ENCODE measurements around the gene TFDP1.
"Not testable (repeated sequence)": the region's sequence is repeated elsewhere in the genome, so short reads cannot be mapped to it uniquely, and the experiment has no call there.

TFDP1 gene

GRCh38 chr13:113579686-113580085 lies 4.9 kb upstream of the TFDP1 start:
- peaks cover 6% of the 10 kb centered on the region for H3K9me3 Mint-ChIP-seq (ENCODE audit: low read depth)
- no peak overlapping the region for H3K4me3 Mint-ChIP-seq
- peaks cover 2% of the 10 kb centered on the region for H3K4me1 Mint-ChIP-seq (ENCODE audit: low read depth)
- H3K27me3 Mint-ChIP-seq, result peaks cover 2% of the 10 kb centered on the region
- H3K27ac Mint-ChIP-seq, result no peak overlapping the region
- peaks cover 3% of the 10 kb centered on the region for H3K36me3 Mint-ChIP-seq

GRCh38 chr13:113581871-113582270 lies 2.7 kb upstream of the TFDP1 start:
- peaks cover 8% of the 10 kb centered on the region for H3K36me3 Mint-ChIP-seq
- no peak overlapping the region for H3K4me3 Mint-ChIP-seq
- peaks cover 16% of the 10 kb centered on the region for H3K4me1 Mint-ChIP-seq (ENCODE audit: low read depth)
- peaks cover 1% of the 10 kb centered on the region for H3K9me3 Mint-ChIP-seq (ENCODE audit: low read depth)
- no peaks in the 10 kb centered on the region for H3K27me3 Mint-ChIP-seq
- H3K27ac Mint-ChIP-seq, result no peak overlapping the region

GRCh38 chr13:113582841-113583631 lies 1.5 kb upstream of the TFDP1 start:
- H3K4me3 Mint-ChIP-seq, result peak overlapping the region; percentile 65
- no peaks in the 10 kb centered on the region for H3K9me3 Mint-ChIP-seq (ENCODE audit: low read depth)
- peaks cover 10% of the 10 kb centered on the region for H3K36me3 Mint-ChIP-seq
- peaks cover 24% of the 10 kb centered on the region for H3K4me1 Mint-ChIP-seq (ENCODE audit: low read depth)
- no peak overlapping the region for H3K27ac Mint-ChIP-seq
- no peaks in the 10 kb centered on the region for H3K27me3 Mint-ChIP-seq

- Mint-ChIP-seq H3K4me3 (peak overlapping the region; percentile 95), H3K27ac (peak overlapping the region; percentile 94), H3K9me3 (ENCODE audit: low read depth) (no peaks in the 10 kb centered on the region), H3K4me1 (ENCODE audit: low read depth) (peaks cover 36% of the 10 kb centered on the region), H3K27me3 (no peaks in the 10 kb centered on the region), H3K36me3 (peaks cover 19% of the 10 kb centered on the region)
These were observed 518 bp downstream of the TFDP1 start for GRCh38 chr13:113584870-113585671.

- H3K36me3 Mint-ChIP-seq, result peaks cover 19% of the 10 kb centered on the region
- H3K4me1 Mint-ChIP-seq (ENCODE audit: low read depth), result peaks cover 38% of the 10 kb centered on the region
- peak overlapping the region; percentile 95 for H3K4me3 Mint-ChIP-seq
- H3K9me3 Mint-ChIP-seq (ENCODE audit: low read depth), result no peaks in the 10 kb centered on the region
- peak overlapping the region; percentile 94 for H3K27ac Mint-ChIP-seq
- no peaks in the 10 kb centered on the region for H3K27me3 Mint-ChIP-seq
These were observed 1.3 kb downstream of the TFDP1 start for GRCh38 chr13:113585896-113586295.

GRCh38 chr13:113586661-113587479 lies 2.3 kb downstream of the TFDP1 start:
- peaks cover 21% of the 10 kb centered on the region for H3K36me3 Mint-ChIP-seq
- H3K27me3 Mint-ChIP-seq, result no peaks in the 10 kb centered on the region
- no peaks in the 10 kb centered on the region for H3K9me3 Mint-ChIP-seq (ENCODE audit: low read depth)
- H3K4me1 Mint-ChIP-seq (ENCODE audit: low read depth), result peaks cover 40% of the 10 kb centered on the region
- H3K4me3 Mint-ChIP-seq, result peak overlapping the region; percentile 95
- peak overlapping the region; percentile 54 for H3K27ac Mint-ChIP-seq

- Mint-ChIP-seq H3K4me3 (peak overlapping the region; percentile 60), H3K4me1 (ENCODE audit: low read depth) (peaks cover 40% of the 10 kb centered on the region), H3K36me3 (peaks cover 21% of the 10 kb centered on the region), H3K9me3 (ENCODE audit: low read depth) (no peaks in the 10 kb centered on the region), H3K27me3 (no peaks in the 10 kb centered on the region), H3K27ac (peak overlapping the region; percentile 34)
These were observed 4.0 kb downstream of the TFDP1 start for GRCh38 chr13:113588394-113589111.

- no peak overlapping the region for H3K4me3 Mint-ChIP-seq
- H3K36me3 Mint-ChIP-seq, result peaks cover 21% of the 10 kb centered on the region
- no peaks in the 10 kb centered on the region for H3K9me3 Mint-ChIP-seq (ENCODE audit: low read depth)
- no peak overlapping the region for H3K27ac Mint-ChIP-seq
- H3K27me3 Mint-ChIP-seq, result no peaks in the 10 kb centered on the region
- peaks cover 38% of the 10 kb centered on the region for H3K4me1 Mint-ChIP-seq (ENCODE audit: low read depth)
These were observed 4.9 kb downstream of the TFDP1 start for GRCh38 chr13:113589251-113589960.

- peaks cover 38% of the 10 kb centered on the region for H3K4me1 Mint-ChIP-seq (ENCODE audit: low read depth)
- H3K27me3 Mint-ChIP-seq, result no peaks in the 10 kb centered on the region
- no peaks in the 10 kb centered on the region for H3K9me3 Mint-ChIP-seq (ENCODE audit: low read depth)
- H3K27ac Mint-ChIP-seq, result no peak overlapping the region
- H3K4me3 Mint-ChIP-seq, result no peak overlapping the region
- H3K36me3 Mint-ChIP-seq, result peaks cover 23% of the 10 kb centered on the region
These were observed 5.4 kb downstream of the TFDP1 start for GRCh38 chr13:113589961-113590339.

GRCh38 chr13:113591750-113592149 lies 7.2 kb downstream of the TFDP1 start:
- no peak overlapping the region for H3K4me3 Mint-ChIP-seq
- no peaks in the 10 kb centered on the region for H3K9me3 Mint-ChIP-seq (ENCODE audit: low read depth)
- H3K4me1 Mint-ChIP-seq (ENCODE audit: low read depth), result peaks cover 25% of the 10 kb centered on the region
- no peaks in the 10 kb centered on the region for H3K27me3 Mint-ChIP-seq
- peaks cover 17% of the 10 kb centered on the region for H3K36me3 Mint-ChIP-seq
- H3K27ac Mint-ChIP-seq, result no peak overlapping the region

- Mint-ChIP-seq H3K4me3 (no peak overlapping the region), H3K9me3 (ENCODE audit: low read depth) (no peaks in the 10 kb centered on the region), H3K36me3 (peaks cover 14% of the 10 kb centered on the region), H3K27me3 (no peaks in the 10 kb centered on the region), H3K4me1 (ENCODE audit: low read depth) (peaks cover 19% of the 10 kb centered on the region), H3K27ac (no peak overlapping the region)
These were observed 8.0 kb downstream of the TFDP1 start for GRCh38 chr13:113592571-113592970.

- H3K36me3 Mint-ChIP-seq, result peaks cover 10% of the 10 kb centered on the region
- H3K27me3 Mint-ChIP-seq; H3K4me3 Mint-ChIP-seq; H3K9me3 Mint-ChIP-seq (ENCODE audit: low read depth); H3K27ac Mint-ChIP-seq; H3K4me1 Mint-ChIP-seq (ENCODE audit: low read depth): not testable (repeated sequence)
These were observed 9.7 kb downstream of the TFDP1 start for GRCh38 chr13:113594066-113594821.

GRCh38 chr13:113595131-113595530 lies 10.6 kb downstream of the TFDP1 start:
- Mint-ChIP-seq H3K9me3 (ENCODE audit: low read depth) (no peaks in the 10 kb centered on the region), H3K4me1 (ENCODE audit: low read depth) (peaks cover 4% of the 10 kb centered on the region), H3K4me3 (no peak overlapping the region), H3K27ac (no peak overlapping the region), H3K36me3 (peaks cover 14% of the 10 kb centered on the region), H3K27me3 (no peaks in the 10 kb centered on the region)
